AG10803 (cell line): ENCODE results near the gene SLC43A3.
"Not testable (repeated sequence)": the region's sequence is repeated elsewhere in the genome, so short reads cannot be mapped to it uniquely, and the experiment has no call there.

Experiments used
- DNase-seq: peaks from one replicate; pipeline ENCODE4 v3.0.0; 2010; ENCODE audit warnings: low read depth
- H3K4me3 ChIP-seq: 2 replicates; pipeline ENCODE4 v1.5.1; 2011; ENCODE audit warnings: mild to moderate bottlenecking, low read length, control low read depth
- CTCF ChIP-seq: conservative IDR thresholded peaks from 2 replicates; pipeline ENCODE4 v1.5.1; 2011; ENCODE audit warnings: mild to moderate bottlenecking, low read length, control low read depth, inconsistent platforms

Gene SLC43A3

GRCh38 chr11:57370251-57370650 lies 56.7 kb downstream of the SLC43A3 start:
- no peak for DNase-seq
- H3K4me3 ChIP-seq = no peak overlapping the region
- TF ChIP-seq CTCF = no peak

GRCh38 chr11:57368845-57369232 lies 58.1 kb downstream of the SLC43A3 start:
- no peak overlapping the region for H3K4me3 ChIP-seq
- no peak for TF ChIP-seq CTCF
- no peak for DNase-seq

- no peak for DNase-seq
- no peak for TF ChIP-seq CTCF
- no peak overlapping the region for H3K4me3 ChIP-seq
Measured at GRCh38 chr11:57368106-57368844, 58.6 kb downstream of the SLC43A3 start.

GRCh38 chr11:57364851-57365660 lies 61.9 kb downstream of the SLC43A3 start:
- H3K4me3 ChIP-seq = no peak overlapping the region
- no peak for DNase-seq
- TF ChIP-seq CTCF = no peak

DNA sequence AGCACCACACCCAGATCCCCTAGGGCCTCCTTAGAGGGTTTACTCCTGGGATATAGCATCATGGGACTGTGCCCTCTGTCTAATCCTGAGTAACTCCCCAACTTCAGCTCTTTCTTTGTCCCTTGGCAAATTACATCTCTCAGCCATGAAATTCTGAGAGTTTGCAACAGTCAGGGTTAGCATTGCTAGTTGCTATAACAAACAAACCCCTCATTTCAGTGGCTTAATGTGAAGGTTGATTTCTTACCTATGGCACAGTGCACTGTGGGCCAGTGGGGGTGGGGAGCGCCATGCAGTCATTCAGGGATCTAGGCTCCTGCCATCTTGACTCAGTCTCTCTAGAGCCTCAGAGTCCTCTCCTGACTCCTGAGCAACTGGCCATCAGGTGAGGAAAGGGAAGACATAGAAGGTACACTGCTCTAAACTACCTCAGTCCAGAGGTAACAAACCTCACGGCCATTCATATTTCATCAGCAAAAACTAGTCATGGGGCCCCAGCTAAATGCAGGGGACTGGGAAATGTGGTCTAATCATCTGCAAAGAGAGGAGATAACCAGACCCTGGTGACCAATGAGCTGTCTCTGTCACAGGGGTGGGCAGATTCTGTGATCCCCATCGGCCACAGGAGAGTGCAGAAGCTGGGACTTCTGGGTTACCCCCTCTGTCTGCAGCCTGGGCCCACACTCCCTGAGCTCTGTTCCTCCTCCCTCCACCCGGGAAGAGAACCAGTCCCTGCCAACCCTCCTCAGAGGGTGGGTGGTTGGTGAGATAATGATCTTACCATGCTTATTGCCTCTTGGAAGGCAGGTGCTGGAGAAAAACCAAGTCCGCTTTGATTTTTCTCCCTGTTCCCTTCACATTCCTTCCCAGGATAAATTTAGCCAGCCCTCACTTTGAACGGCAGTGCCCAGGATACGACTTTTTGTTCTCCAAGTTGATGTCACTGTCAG lies 63.5 kb downstream of the SLC43A3 start:
- no peak for DNase-seq
- TF ChIP-seq CTCF = no peak
- no peak overlapping the region for H3K4me3 ChIP-seq

DNA sequence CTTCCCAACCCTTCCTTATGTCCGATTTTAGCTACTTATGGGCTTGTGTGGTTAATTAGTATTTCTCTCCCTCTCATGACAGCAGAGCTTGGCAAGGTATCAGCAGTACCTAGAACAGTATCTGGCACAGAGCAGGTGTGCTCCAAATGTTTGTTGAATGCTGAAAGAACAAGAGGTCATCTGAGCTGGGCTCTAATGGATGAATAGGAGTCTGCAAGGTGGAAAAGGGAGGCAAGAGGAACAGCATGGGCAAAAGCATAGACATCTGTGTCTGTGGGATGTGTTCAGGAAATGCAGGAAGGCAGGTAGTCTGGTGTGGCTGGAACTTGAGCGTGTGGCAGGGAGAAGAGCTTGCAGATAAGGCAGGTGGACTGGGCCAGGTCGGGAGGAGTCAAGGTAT lies 65.0 kb downstream of the SLC43A3 start:
- no peak for TF ChIP-seq CTCF
- no peak for DNase-seq
- H3K4me3 ChIP-seq = no peak overlapping the region

DNA sequence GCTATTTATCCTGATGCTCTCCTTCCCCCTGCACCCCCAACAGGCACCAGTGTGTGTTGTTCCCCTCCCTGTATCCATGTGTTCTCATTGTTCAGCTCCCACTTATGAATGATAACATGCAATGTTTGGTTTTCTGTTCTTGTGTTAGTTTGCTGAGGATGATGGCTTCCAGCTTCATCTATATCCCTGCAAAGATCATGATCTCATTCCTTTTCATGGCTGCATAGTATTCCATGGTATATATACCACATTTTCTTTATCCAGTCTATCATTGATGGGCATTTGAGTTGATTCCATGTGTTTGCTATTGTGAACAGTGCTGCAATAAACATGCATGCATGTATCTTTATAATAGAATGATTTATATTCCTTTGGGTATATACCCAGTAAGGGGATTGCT lies 65.5 kb downstream of the SLC43A3 start:
- H3K4me3 ChIP-seq, DNase-seq: not testable (repeated sequence)
